Breast epithelium (tissue), 3 donors: Measurements from ENCODE around the gene LRRC8A.

Source experiments
- POLR2A ChIP-seq: fragments of 450-650 bp; IDR thresholded peaks from one replicate; pipeline ENCODE4 v1.6.1; 2016; ENCODE audit warnings: antibody characterized with exemption, mild to moderate bottlenecking, moderate library complexity
- TF ChIP-seq, protein P1 (sequence below), 3 donors: fragments of 450-650 bp; IDR thresholded peaks; one replicate each; pipeline ENCODE4 v1.5.1; 2016 to 2017; ENCODE audit warnings: antibody characterized with exemption in 3 of 3, mild to moderate bottlenecking in 3 of 3, moderate library complexity in 3 of 3

- TF ChIP-seq POLR2A: no peak
- TF ChIP-seq, protein P1, sequence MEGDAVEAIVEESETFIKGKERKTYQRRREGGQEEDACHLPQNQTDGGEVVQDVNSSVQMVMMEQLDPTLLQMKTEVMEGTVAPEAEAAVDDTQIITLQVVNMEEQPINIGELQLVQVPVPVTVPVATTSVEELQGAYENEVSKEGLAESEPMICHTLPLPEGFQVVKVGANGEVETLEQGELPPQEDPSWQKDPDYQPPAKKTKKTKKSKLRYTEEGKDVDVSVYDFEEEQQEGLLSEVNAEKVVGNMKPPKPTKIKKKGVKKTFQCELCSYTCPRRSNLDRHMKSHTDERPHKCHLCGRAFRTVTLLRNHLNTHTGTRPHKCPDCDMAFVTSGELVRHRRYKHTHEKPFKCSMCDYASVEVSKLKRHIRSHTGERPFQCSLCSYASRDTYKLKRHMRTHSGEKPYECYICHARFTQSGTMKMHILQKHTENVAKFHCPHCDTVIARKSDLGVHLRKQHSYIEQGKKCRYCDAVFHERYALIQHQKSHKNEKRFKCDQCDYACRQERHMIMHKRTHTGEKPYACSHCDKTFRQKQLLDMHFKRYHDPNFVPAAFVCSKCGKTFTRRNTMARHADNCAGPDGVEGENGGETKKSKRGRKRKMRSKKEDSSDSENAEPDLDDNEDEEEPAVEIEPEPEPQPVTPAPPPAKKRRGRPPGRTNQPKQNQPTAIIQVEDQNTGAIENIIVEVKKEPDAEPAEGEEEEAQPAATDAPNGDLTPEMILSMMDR (IDR thresholded peaks at IDR 0.05): no peak
Measured at GRCh38 chr9:128886211-128886891, 4.4 kb downstream of the LRRC8A start.
